GM19372 (cell line): Measurements from ENCODE around the gene ELOA.
"Not testable (repeated sequence)": the region's sequence is repeated elsewhere in the genome, so short reads cannot be mapped to it uniquely, and the experiment has no call there.

ENCODE experiments used
- ATAC-seq: cut with Tn5 transposase; IDR thresholded peaks from one replicate; pipeline ENCODE4 v1.9.1; 2021; ENCODE audit warnings: mild to moderate bottlenecking, low read depth, moderate library complexity; ENCODE audit not compliant: unreplicated experiment

The ELOA gene

DNA sequence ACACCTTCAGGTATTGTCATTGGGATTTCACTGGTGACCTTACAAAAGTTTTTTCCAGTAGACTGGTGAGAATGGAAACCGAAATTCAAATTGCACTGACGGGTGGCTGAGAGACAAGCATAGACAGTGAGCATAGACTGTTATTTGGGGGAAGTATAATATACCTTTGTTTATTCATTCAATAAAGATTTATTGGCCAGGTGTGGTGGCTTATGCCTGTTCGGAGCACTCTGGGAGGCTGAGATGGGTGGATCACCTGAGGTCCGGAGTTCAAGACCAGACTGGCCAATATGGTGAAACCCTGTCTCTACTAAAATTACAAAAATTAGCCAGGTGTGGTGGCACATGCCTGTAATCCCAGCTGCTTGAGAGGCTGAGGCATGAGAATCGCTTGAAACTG lies 10.0 kb upstream of the ELOA start:
- not testable (repeated sequence) for ATAC-seq

GRCh38 chr1:23736437-23737134 lies 6.7 kb upstream of the ELOA start:
- no peak for ATAC-seq

- ATAC-seq = no peak
These were observed 1.7 kb upstream of the ELOA start for GRCh38 chr1:23741609-23742008.

DNA sequence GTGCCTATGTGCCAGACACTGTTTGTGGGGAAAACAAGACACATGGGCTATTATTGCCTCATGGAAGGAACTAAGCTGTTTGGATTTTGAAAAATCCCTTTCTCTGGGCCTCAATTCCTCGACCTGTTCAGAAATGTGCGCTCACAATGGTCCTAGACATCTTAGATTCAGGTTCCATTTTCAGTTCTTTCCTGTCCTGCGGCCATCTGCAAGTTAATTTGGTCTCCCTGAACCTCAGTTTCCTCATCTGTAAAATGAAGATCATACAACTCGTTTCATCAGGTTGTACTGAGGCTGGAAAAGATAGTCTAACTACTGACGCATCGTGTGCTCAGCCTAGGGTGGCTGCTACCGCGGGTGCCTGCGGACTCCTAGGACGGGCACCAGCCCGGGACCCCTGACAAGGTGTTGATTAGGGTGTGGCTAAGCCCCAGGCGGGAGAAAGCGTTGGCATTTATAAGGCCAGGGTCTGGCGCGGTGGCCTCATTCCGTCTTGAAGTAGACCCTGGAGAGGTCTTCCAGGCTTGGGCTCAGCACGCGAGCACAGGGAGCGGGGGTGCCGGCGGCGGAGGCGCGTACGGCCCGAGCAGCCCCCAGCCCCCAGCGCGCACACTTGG lies 493 bp upstream of the ELOA start:
- peak; percentile 36 for ATAC-seq

DNA sequence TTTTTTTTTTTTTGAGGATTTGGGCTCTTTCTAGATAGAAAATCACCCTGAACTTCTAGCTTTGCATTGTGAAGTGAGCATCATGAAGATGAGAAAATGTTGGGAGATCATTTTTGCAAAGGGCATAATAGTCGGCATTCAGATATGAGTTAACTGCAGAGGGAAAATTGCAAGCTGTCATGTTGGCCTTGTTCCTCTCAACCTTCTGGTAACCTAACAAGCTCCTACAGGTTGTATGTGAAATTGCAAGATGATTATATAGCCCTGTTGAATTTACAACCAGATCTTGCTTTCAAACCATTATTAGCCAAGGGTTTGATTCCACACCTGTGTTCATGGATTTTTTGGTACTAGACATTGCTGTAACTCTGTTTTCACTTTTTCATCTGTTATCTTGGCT lies 2.2 kb downstream of the ELOA start:
- no peak for ATAC-seq

DNA sequence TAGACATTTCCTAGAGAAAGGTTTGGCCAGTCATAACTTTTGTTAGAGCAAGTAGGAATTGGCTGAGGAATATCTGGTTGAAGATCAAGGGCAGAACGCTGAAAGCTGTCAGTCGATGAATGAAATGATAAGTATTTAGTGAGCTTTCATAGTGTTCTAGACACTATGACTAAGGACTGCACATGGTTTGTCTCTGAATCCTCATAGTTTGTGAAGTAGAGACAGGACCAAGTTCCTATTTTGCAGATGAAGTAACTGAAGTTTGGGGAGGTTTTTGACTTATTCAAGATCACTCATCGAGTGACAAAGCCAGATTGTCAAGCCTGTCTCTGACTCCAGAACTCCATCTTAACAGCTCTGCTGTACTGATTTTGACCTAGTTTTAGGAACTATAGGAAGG lies 4.7 kb downstream of the ELOA start:
- ATAC-seq = no peak

- no peak for ATAC-seq
These were observed 8.0 kb downstream of the ELOA start for GRCh38 chr1:23751050-23751814.

DNA sequence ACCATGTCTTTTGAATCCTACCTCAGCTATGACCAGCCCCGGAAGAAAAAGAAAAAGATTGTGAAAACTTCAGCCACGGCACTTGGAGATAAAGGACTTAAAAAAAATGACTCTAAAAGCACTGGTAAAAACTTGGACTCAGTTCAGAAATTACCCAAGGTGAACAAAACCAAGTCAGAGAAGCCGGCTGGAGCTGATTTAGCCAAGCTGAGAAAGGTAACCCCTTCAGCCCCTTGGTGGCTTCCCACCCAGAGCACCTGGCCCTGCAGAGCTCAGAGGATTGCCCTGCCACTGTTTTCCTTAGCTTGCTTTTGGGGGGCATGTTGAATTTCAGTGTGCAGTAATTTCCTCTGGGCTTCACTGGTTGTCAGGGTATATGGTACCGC lies 8.5 kb downstream of the ELOA start:
- no peak for ATAC-seq

DNA sequence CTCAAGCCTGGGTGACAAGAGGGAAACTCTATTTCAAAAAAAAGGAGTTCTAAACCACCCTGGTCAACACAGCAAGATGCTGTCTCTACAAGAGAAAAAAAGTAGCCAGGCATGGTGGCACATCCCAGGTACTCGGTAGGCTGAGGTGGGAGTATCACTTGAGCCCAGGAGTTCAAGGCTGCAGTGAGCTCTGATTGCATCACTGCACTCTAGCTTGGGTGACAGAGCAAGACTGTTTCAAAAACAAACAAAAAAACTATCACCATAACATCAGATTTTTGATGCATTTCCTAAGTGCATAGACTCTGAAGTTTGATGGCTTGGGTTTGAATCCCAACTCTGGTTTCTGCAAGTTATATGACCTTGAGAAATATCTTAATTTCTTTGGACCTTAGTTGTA lies 9.6 kb downstream of the ELOA start:
- ATAC-seq = no peak

DNA sequence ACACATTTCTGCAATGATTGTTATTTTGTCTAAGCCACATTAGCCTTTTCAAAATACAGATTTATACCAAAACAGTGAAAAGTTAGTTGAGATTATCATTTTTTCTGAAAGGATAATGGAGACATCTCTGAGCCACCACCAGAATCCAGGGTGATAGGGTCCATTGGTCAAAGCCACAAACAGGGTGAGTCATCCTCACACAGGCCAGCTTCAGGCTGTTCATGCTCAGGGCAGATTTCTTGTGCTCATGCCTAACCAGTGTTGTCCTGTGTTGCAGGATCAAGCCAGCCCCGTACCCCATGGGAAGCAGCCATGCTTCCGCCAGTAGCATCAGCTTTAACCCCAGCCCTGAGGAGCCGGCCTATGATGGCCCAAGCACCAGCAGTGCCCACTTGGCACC lies 13.4 kb downstream of the ELOA start:
- ATAC-seq = no peak

GRCh38 chr1:23757812-23758211 lies 14.5 kb downstream of the ELOA start:
- ATAC-seq = no peak

- no peak for ATAC-seq
These were observed 16.0 kb downstream of the ELOA start for GRCh38 chr1:23759277-23759676.

- ATAC-seq = no peak
These were observed 19.8 kb downstream of the ELOA start for GRCh38 chr1:23763041-23763577.

GRCh38 chr1:23768733-23769132 lies 25.5 kb downstream of the ELOA start:
- ATAC-seq = no peak

- ATAC-seq = no peak
These were observed 29.0 kb downstream of the ELOA start for GRCh38 chr1:23772049-23772853.

DNA sequence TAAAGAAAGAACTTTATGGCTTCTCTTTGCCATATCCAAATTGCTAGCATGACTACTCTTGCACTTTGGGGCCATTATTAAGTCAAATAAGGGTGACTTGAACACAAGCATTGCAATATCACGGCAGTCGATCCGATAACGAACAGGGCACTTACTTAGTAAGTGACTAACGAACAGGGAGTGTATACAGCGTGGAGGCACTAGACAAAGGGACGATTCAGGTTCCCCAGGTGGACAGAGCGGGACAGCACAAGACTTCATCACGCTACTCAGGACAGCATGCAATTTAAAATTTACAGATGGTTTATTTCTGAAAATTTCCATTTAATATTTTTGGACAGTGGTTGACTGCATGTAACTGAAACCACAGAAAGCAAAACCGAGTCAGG lies 29.6 kb downstream of the ELOA start:
- no peak for ATAC-seq

- no peak for ATAC-seq
These were observed 31.1 kb downstream of the ELOA start for GRCh38 chr1:23774174-23774880.

GRCh38 chr1:23776217-23776616 lies 32.9 kb downstream of the ELOA start:
- ATAC-seq = no peak

GRCh38 chr1:23777979-23778814 lies 34.9 kb downstream of the ELOA start, which contains the start of gene PITHD1:
Gene PITHD1, plus strand, starts transcription at chr1:23778418. Its CDS starts 98 bp downstream, at chr1:23778516.
- ATAC-seq = peak; percentile 83
